NCI-H2171 (cell line): ENCODE data around the gene HCN2.
"Not testable (repeated sequence)": the region's sequence is repeated elsewhere in the genome, so short reads cannot be mapped to it uniquely, and the experiment has no call there.

Experiments used
- DNase-seq: peaks from one replicate; lab custom pipeline; 2025; lab: John Stamatoyannopoulos, UW

Gene HCN2

GRCh38 chr19:571566-571974, 18.1 kb upstream of the HCN2 start:
- no peak for DNase-seq

- peak; percentile 97 for DNase-seq
Measured at GRCh38 chr19:572140-572742, 17.4 kb upstream of the HCN2 start, which contains the start of gene BSG. Gene BSG (plus strand): TSS chr19:572596. CDS start chr19:572635, 39 bp downstream.

DNA sequence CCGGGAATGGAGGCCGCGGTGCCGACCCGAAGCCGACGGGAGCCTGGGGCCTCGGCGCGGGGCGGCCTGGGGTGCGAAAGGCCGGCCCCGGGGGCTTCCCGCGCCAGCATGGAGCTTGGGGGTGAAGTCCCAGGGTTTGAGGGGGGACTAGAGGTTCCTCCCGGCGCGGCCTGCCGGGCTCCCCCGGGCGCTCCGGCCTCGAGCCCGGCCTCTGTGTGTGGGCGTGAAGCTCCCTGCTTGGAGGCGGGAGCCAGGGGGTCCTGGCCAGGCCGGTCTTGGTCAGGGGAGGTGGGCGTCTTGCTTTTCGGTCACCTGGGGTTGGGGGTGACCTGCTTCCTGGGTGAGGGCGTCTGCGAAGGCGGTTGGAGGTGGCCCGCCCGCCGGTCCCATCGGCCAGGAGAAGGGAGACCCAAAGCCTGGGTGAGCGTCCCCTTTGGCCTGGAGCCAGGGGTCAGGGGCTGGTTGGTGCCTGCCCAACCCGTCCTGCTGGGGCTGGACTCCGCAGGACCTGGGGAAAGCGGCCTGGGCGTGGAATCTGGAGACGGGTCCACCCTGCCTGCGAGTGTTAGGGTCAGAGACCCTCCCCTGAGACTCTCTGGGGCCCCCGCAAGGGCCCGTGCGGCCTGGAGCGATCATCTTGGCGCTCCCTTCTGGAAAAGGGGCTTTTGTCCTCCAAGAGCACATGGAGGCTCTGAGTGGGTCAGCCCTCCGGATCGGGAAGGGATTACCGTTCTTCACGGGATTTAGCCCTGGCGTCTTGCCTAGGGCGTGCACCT, 16.8 kb upstream of the HCN2 start:
- peak; percentile 25 for DNase-seq

GRCh38 chr19:573519-573825, 16.2 kb upstream of the HCN2 start:
- no peak for DNase-seq

DNA sequence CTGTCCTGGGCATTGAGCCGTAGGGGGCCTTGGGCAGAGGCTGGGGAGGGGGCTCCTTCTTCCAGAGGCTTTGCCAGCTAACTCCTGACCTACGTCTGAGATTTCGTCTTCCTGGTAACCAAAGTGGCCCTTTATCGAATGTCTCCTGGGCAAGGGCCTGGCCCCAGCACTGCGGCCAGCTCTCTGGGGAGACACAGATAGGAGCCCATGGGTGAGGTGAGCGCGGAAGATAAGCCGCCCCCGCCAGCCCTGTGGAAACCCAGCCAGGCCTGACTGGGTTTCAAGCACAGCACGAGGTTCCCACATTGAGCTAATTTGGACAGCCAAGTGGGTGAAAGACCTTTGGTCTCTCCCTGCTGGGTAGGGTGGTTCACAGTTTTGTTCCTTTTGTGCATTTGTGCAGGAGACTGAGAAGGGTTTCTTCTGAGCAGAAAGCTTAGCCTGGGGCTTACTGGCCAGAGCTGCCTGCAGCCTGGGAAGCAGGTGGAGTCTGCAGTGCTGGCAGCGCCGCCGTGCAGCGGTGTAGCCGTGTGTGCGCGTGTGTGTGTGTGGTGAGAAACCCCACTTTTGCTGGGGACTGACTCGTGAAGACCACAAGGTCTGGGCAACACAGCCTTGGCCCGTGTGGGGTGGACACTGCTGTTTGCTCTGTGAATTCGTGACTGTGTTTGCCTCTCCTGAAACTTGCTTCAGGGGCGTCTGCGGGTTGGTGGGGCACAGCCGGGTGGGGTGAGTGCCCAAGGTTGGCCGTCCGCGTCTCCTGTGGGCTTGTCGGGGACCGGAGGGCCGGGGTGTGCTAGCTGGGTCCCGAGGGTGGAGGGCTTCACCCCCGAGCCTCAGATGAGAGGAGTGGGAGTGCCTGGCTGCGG, 14.8 kb upstream of the HCN2 start:
- DNase-seq, result no peak

DNA sequence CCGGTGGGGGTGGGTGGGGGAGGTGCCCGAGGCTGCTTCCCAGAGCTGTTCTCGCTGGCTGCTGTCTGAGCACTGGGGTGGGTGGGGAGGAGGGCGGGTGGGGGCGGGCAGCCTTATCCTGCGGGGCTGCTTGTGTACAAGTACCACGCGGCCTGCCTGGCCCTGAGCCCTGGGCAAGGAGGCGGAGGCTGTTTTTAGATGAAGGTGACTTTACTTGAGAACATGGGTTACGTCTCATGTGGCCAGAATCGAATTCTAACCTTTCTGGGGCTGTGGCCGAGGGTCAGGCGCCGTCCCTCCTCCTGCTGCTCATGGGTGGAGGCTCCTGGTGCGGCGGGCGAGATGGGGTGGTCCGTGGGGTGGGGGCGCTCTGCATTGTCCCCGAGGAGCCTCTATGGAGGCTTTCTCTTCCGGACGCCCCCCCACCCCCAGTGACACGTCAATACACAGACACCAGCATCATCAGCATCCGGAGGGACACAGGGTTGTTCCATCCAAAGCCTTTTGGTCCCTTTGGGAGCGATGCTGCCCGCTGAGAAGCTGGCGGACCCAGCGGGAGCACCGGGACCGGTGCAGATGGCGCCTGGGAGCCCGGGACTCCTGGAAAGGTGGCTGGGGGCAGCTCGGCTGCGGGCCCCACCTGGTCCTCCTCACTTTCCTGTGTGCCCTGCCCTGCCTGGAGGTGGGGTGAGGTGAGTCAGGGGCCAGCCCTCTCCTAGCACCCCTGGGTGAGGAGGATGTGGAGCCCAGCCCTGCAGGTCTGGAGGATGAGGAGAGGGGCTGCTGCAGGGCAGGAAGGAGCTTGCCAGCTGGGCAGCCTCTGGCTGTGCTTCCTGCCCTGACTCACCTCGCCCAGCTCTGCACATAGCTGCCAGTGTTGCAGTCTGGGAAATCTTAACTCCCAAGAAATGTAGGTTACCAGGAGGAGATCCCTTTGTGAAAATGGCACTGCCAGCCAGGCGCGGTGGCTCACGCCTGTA, 13.9 kb upstream of the HCN2 start:
- no peak for DNase-seq

DNA sequence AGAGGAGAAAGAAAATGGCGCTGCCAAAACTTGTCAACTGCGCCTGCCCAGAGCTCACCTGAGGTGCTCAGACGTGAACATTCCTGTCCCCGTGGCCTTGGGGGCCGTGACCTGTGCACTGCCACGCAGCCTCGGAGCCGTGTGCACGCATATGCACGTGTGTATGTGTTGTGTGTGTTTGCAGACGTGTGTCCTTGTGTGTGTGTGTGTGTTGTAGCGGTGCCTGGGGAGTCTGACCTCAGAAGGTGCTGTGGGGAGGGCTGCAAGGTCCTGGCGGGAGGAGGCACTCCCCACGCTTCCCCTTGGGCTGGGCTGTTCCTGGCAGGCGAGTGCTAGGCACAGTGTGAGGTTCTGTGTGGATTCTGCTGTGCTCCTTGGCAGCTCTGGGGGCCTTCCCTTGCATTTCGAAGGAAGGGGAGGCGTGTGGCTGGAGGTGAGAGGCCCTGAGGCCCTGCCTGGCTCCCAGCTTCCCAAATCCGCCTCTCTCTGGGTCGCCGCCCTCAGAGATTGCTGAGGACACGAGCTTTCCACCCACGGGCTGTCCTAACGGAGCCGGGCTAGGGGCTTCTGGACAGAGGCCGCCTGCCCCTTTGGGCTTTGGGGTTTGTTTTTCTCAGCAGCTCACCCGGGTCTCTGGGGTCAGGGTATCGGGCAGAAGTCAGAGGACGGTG, 12.8 kb upstream of the HCN2 start:
- DNase-seq, result no peak

DNA sequence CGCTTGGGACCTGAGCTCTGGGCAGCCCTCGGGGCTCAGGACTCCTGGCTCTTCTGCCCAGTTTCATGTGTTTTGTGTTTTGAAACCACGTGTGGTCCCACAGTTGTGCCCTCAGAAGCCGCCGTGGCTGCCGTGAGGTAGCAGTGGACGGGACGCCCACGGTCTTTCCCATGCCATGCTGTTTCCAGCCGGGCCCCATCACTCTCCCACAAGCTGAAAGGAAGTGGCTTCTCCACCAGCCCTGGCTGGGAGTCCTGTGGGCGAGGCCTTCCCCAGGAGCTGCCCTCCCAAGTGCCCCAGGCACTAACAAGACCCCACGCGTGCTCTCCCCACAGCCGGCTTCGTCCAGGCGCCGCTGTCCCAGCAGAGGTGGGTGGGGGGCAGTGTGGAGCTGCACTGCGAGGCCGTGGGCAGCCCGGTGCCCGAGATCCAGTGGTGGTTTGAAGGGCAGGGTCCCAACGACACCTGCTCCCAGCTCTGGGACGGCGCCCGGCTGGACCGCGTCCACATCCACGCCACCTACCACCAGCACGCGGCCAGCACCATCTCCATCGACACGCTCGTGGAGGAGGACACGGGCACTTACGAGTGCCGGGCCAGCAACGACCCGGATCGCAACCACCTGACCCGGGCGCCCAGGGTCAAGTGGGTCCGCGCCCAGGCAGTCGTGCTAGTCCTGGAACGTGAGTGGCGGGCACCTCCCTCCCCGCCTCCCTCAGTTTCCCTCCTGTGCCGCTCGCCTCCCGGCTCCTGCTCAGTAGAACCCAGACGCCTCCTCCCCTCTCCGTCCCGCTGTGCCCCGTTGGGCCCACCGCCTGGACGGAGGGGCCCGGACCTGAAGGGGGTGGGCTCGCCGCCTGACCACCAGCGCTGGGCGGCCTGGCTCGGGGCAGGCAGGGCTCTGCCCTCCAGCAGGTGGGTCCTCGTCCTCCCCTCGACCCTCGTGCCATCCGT, 12.0 kb upstream of the HCN2 start:
- no peak for DNase-seq

DNA sequence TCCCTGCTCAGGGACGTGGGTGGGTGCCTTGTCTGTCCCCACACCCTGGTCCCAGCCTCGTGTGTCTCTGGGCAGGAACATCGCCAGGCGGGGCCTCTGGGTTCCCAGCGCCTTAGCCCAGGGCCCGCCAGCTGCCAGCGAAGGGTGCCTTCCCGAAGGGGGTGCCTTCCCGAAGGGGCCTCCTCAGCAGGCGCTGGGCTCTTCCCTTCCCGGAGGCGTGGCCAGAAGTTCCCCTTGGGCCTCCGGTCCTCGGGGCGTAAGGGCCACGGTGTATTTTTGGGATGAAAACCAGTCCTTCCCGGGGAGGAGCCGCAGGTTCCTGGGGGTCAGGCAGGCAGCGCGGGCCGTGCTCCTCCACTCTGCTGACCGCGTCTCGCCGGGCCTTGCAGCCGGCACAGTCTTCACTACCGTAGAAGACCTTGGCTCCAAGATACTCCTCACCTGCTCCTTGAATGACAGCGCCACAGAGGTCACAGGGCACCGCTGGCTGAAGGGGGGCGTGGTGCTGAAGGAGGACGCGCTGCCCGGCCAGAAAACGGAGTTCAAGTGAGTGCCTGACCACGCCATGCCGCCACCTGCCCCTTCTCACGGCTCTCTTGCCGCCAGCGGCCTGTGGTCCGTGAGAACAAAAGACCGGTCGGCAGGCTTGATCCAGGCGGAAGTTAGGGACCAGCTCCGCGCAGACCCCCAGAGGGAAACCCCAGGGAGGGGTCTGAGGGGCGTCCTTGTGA, 10.4 kb upstream of the HCN2 start:
- DNase-seq, result no peak

DNA sequence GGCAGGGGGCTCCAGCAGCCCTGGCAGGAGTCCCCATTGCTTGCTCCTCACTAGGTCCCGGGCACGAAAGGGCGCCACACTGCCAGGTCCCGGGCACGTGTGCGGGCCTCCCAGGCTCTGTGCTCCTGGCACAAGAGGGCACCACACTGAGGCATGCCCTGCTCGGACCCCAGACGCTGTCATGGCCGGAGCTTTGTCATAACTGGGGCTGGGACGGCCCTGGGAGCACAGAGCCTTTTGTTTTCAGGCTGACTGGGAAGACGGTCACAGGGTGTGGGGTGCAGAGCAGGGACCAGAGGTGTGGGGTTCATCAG, 9.9 kb upstream of the HCN2 start:
- no peak for DNase-seq

DNA sequence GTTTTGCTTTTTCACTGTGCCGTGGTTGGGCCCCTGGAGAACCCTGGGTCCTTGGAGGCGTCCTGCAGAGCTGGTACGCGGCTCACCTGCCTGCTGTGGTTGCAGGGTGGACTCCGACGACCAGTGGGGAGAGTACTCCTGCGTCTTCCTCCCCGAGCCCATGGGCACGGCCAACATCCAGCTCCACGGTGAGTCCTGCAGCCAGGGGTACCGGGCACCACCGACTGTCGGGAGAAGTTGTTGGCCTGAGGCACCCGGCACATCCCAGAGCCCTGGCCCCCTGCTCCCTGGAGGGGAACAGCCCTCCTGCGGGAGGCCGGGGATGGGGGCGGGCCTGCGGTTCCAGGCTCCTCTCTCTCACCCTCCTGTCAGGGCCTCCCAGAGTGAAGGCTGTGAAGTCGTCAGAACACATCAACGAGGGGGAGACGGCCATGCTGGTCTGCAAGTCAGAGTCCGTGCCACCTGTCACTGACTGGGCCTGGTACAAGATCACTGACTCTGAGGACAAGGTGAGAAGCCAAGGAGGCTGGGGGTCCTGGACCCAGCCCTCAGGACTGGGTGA, 9.3 kb upstream of the HCN2 start:
- DNase-seq, result no peak

GRCh38 chr19:581399-582111, 8.1 kb upstream of the HCN2 start:
- DNase-seq, result no peak

GRCh38 chr19:582497-583197, 7.0 kb upstream of the HCN2 start:
- no peak for DNase-seq

DNA sequence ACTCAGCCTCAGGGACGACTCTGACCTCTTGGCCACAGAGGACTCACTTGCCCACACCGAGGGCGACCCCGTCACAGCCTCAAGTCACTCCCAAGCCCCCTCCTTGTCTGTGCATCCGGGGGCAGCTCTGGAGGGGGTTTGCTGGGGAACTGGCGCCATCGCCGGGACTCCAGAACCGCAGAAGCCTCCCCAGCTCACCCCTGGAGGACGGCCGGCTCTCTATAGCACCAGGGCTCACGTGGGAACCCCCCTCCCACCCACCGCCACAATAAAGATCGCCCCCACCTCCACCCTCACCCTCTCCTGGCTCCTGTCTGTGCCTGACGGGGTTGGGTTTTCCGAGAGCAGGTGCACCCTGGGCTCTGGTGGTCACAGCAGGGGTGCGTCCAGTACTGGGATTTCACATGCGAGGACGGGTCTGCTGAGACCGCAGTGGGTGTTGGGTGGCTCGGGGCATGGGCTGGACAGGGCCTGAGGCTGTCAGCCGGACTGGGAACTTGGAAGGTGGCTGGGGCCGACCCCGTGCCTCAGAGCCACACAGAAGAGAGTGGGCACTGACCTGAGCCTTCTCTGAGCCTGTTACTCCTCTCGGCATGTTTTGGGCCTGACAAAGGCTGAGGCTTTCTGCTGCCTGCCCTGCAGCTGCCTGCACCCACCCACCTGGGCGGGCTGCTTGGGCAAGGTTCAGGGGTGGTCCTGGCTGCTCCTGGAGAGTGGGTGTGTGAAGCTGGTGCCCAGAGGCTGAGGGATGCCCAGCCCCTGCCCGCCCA, 6.3 kb upstream of the HCN2 start:
- no peak for DNase-seq

- DNase-seq, result no peak
Measured at GRCh38 chr19:583968-584239, 5.8 kb upstream of the HCN2 start.

DNA sequence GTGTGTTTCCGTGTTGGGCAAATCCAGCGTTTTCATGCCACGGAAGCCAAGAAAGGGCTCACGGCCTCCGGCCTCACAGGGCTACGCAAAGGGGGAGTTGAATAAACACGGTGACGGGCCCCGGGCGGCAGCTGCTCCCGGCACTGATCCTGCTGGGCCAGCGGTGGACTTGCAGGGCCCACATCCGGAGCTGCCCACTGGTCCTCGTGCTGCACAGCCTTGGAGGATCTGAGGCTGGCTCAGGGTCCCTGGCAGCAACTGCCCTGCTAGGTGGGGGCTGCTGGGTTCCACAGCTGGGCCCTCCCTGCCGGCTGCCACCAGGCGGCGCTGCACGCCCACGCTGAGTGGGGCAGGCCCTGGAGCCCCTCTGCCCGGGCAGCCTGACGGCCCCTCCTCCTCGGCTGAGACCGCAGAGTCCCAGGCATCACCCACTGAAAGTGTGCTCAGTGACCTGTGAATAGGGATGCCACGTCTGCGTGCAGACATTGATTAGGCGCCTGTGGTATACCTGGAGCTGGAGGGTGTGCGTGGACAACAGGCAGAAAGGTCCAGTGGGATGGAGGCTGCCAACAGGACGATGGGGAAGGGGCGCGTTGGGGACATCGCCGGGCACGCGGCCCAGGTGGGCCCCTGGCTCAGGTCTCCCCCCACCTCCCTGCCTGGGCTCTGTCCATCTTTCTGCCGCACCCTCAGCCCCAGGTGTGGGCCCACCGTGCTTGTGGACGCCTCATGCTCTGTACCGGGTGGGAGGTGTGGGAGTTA, 5.3 kb upstream of the HCN2 start:
- peak; percentile 36 for DNase-seq

GRCh38 chr19:585146-585545, 4.5 kb upstream of the HCN2 start:
- not testable (repeated sequence) for DNase-seq
